K562 (cell line): Measurements from ENCODE around the gene MYO6. TPM values are rescaled to one million over a fixed set of nuclear protein-coding genes. Genes with fewer than 3 reads are reported as not detected.

Experiments
- ATAC-seq: fragments of 200-7000 bp; cut with Tn5 transposase; 3 replicates; pipeline ENCODE4 v1.9.1; 2020; ENCODE audit warnings: moderate library complexity
- BruUV-seq: library from RNA; stranded (reverse); fragments of 400-500 nt; replicated peaks from 2 replicates; lab custom pipeline; 2021; lab: Mats Ljungman, UMichigan
- CTCF ChIA-PET: fragments of 300-600 bp; formaldehyde crosslinking; extraction: SDS; loops from one replicate; lab custom pipeline; 2021; ENCODE audit warnings: low intra/inter-chr PET ratio; lab: Yijun Ruan, JAX
- POLR2A ChIA-PET: fragments of 300-600, 350-650 bp; sonication (Branson Sonifier 250); formaldehyde crosslinking; extraction: SDS; loops from one replicate; lab custom pipeline; 2021; ENCODE audit warnings: antibody characterized with exemption, inconsistent platforms; lab: Yijun Ruan, JAX
- DNase-seq, 4 experiments: peaks; one replicate each; pipeline versions ENCODE4 v3.0.0 to v3.0.0-alpha.2; 2011 to 2018; ENCODE audit warnings: low spot score in 3 of 4, mixed read lengths in 3 of 4; ENCODE audit errors: extremely low read depth in 1 of 4
- FAIRE-seq: peaks from 2 replicates; lab custom pipeline; 2011; peaks lifted over from hg19 to GRCh38; lab: Jason Lieb, UNC
- H2AFZ ChIP-seq: 2 replicates; pipeline ENCODE4 v1.6.0; 2011; ENCODE audit warnings: low read depth, low read length, control low read depth, inconsistent platforms
- H3K27ac ChIP-seq: fragments of 200-600 bp; 3 replicates; pipeline ENCODE4 v1.8.0; 2011; ENCODE audit warnings: low read depth, mild to moderate bottlenecking, control low read depth, inconsistent platforms, low read length, moderate library complexity, mixed read lengths; ENCODE audit errors: extremely low read depth
- H3K27me3 ChIP-seq, 2 experiments: fragments of 300-600 bp in 1 of 2; 2 replicates in 1 of 2; 3 replicates in 1 of 2; pipeline versions ENCODE4 v1.6.0 to v1.8.0; 2011; ENCODE audit warnings: inconsistent platforms in 2 of 2, low read length in 2 of 2, mild to moderate bottlenecking in 1 of 2, mixed read lengths in 1 of 2, moderate library complexity in 1 of 2; ENCODE audit not compliant: control insufficient read depth in 2 of 2, insufficient read depth in 2 of 2
- H3K36me3 ChIP-seq: fragments of 300-600 bp; 3 replicates; pipeline ENCODE4 v1.8.0; 2011; ENCODE audit warnings: mild to moderate bottlenecking, low read length, inconsistent platforms; ENCODE audit not compliant: control insufficient read depth, insufficient read depth
- H3K4me1 ChIP-seq, 2 experiments: fragments of 200-600 bp in 1 of 2; replicated peaks in 1 of 2; 2 replicates in 1 of 2; 3 replicates in 1 of 2; pipeline versions ENCODE4 v1.5.1 to v1.8.0; 2011; ENCODE audit warnings: inconsistent platforms in 2 of 2, low read length in 2 of 2, mild to moderate bottlenecking in 1 of 2, mixed read lengths in 1 of 2, moderate library complexity in 1 of 2; ENCODE audit not compliant: control insufficient read depth in 2 of 2, insufficient read depth in 2 of 2
- H3K4me2 ChIP-seq: 2 replicates; pipeline ENCODE4 v1.6.1; 2011; ENCODE audit warnings: low read length, control low read depth, inconsistent platforms, mixed read lengths; ENCODE audit not compliant: insufficient read depth
- H3K4me3 ChIP-seq: fragments of 200-600 bp; sonication (generic), shearing (Covaris generic); 2 replicates; pipeline ENCODE4 v1.5.1; 2016; ENCODE audit warnings: control low read depth, inconsistent platforms
- H3K79me2 ChIP-seq: fragments of 200-600 bp; 3 replicates; pipeline ENCODE4 v1.8.0; 2011; ENCODE audit warnings: low read length, inconsistent platforms; ENCODE audit not compliant: control insufficient read depth, insufficient read depth
- H3K9ac ChIP-seq, 2 experiments: 2 replicates each; pipeline versions ENCODE4 v1.6.0 to v1.6.1; 2011; ENCODE audit warnings: low read depth in 2 of 2, low read length in 2 of 2, control low read depth in 1 of 2, inconsistent platforms in 1 of 2, mild to moderate bottlenecking in 1 of 2, mixed read lengths in 1 of 2; ENCODE audit not compliant: insufficient read depth in 1 of 2
- H3K9me1 ChIP-seq: one replicate; pipeline ENCODE4 v1.6.0; 2011; ENCODE audit warnings: inconsistent platforms, mild to moderate bottlenecking, low read length, moderate library complexity; ENCODE audit not compliant: control insufficient read depth, insufficient read depth
- H3K9me3 ChIP-seq: replicated peaks from 2 replicates; pipeline ENCODE4 v1.5.1; 2011; ENCODE audit warnings: low read depth, low read length, inconsistent platforms; ENCODE audit not compliant: control insufficient read depth, insufficient read depth
- H4K20me1 ChIP-seq: replicated peaks from 2 replicates; pipeline ENCODE4 v1.6.1; 2011; ENCODE audit warnings: low read length, inconsistent platforms, mixed read lengths; ENCODE audit not compliant: control insufficient read depth, insufficient read depth
- ATF3 ChIP-seq, 2 experiments: fragments of 450-650 bp in 1 of 2; sonication (generic) in 1 of 2; formaldehyde crosslinking in 1 of 2; IDR thresholded peaks in 1 of 2; conservative IDR thresholded peaks in 1 of 2; 2 replicates each; pipeline versions ENCODE4 v1.6.1 to v1.8.1; 2016 to 2023; ENCODE audit warnings: mild to moderate bottlenecking in 2 of 2, moderate library complexity in 2 of 2, inconsistent platforms in 1 of 2, missing genetic modification reagents in 1 of 2
- FOSL1 ChIP-seq: fragments of 200-800 bp; sonication (Bioruptor generic); conservative IDR thresholded peaks from 2 replicates; pipeline ENCODE4 v1.6.1; 2016; ENCODE audit warnings: missing genetic modification characterization, missing compliant biosample characterization
- FOXJ3 ChIP-seq: sonication (generic); formaldehyde crosslinking; IDR thresholded peaks from 2 replicates; pipeline ENCODE4 v1.4.0; 2020; ENCODE audit warnings: mild to moderate bottlenecking, missing genetic modification reagents
- JUND ChIP-seq, 2 experiments: IDR thresholded peaks; 2 replicates in 1 of 2; 3 replicates in 1 of 2; pipeline ENCODE4 v1.6.1; 2011; ENCODE audit warnings: borderline replicate concordance in 2 of 2, low read depth in 2 of 2, low read length in 2 of 2, improper control_type of control experiment in 1 of 2, missing biosample characterization in 1 of 2, missing genetic modification characterization in 1 of 2, missing genetic modification reagents in 1 of 2
- POU5F1 ChIP-seq: fragments of 150-350 bp; IDR thresholded peaks from 2 replicates; pipeline ENCODE4 v1.6.1; 2014; ENCODE audit warnings: borderline replicate concordance, low read length, low read depth, mild to moderate bottlenecking; ENCODE audit not compliant: partially characterized antibody
- RFX5 ChIP-seq: IDR thresholded peaks from 2 replicates; pipeline ENCODE4 v1.6.1; 2011; ENCODE audit warnings: low read depth, mild to moderate bottlenecking, improper control_type of control experiment, low read length
- STAT6 ChIP-seq: sonication (generic); formaldehyde crosslinking; IDR thresholded peaks from 2 replicates; pipeline ENCODE4 v1.8.1; 2023; ENCODE audit warnings: mild to moderate bottlenecking, missing genetic modification reagents
- U2AF2 ChIP-seq: fragments of 200-400 bp; formaldehyde crosslinking; optimal IDR thresholded peaks from 2 replicates; pipeline ENCODE3; 2017; ENCODE audit warnings: low read depth, mild to moderate bottlenecking, low read length
- WGBS: fragments of 100-300 bp; shearing (Covaris generic); methylation state at CpG from one replicate; pipeline ENCODE4 v1.1.6; 2016; ENCODE audit warnings: low coverage, mixed read lengths; ENCODE audit not compliant: insufficient coverage; ENCODE audit errors: missing lambda C conversion rate; 5-methylcytosine and 5-hydroxymethylcytosine counted together
- in situ Hi-C: fragments of 300-500 bp; cut with MboI; formaldehyde crosslinking; loops from 4 replicates; pipeline ENCODE4 v1.15.0; 2018; ENCODE audit warnings: inconsistent platforms, mixed read lengths
- intact Hi-C: fragments of 100-400 bp; cut with micrococcal nuclease; formaldehyde crosslinking; loops from 2 replicates; pipeline ENCODE4 v1.14.2; 2022
- polyA plus RNA-seq, 8 experiments: library from polyadenylated mRNA; depleted of rRNA in 4 of 8; stranded (reverse) in 5 of 8; unstranded in 3 of 8; fragments of >200 nt; fragmentation: Nextera tagmentation in 2 of 8; fragmentation: Illumina TruSeq in 1 of 8; extraction: Ambion mirVana in 2 of 8; extraction: Trizol in 1 of 8; gene quantifications; 2 replicates each; pipeline versions ENCODE4 v1.2.1 to v1.2.3, GENCODE V29; 2011 to 2014; ENCODE audit warnings: inconsistent platforms in 1 of 8, missing spikeins in 1 of 8
- total RNA-seq, 7 experiments: library from RNA; depleted of rRNA in 6 of 7; stranded (reverse); fragments of >200 nt in 6 of 7; fragmentation: Illumina TruSeq in 2 of 7; extraction: Trizol in 2 of 7; gene quantifications; 2 replicates each; pipeline versions ENCODE4 v1.2.1 to v1.2.3, GENCODE V29; 2011 to 2021; ENCODE audit warnings: low replicate concordance in 1 of 7

MYO6 gene
- total and polyA plus RNA-seq, 9 of the 15 experiments (the other 6 are each of a cell fraction or from before 2014, with no cell fraction given): 1.3 to 5.5 (median 2.7) TPM

- intact Hi-C loops (no loop called here), in situ Hi-C loops (no loop called here)
- H3K27ac ChIP-seq: no peak overlapping the region
- H3K9ac ChIP-seq: no peak overlapping the region
- H3K4me2 ChIP-seq: no peak overlapping the region
- no peaks in the 10 kb centered on the region for H3K27me3 ChIP-seq
- no peaks in the 10 kb centered on the region for H3K4me1 ChIP-seq
- no peak for TF ChIP-seq POU5F1
- TF ChIP-seq RFX5: no peak
- TF ChIP-seq JUND (IDR thresholded peaks at IDR 0.05; ENCODE audit: borderline replicate concordance, low read depth, low read length): 0 out of 2 replicates have a peak, but pooled peaks have one; percentile 6
- 0 out of 3 replicates have a peak, but pooled peaks have one; percentile 28 for TF ChIP-seq JUND (tag; IDR thresholded peaks at IDR 0.05; ENCODE audit: borderline replicate concordance, low read depth, low read length)
- no peak for TF ChIP-seq U2AF2
- TF ChIP-seq FOXJ3: no peak
- no peak for TF ChIP-seq STAT6 (CRISPR knock-in tag)
- peak; percentile 63 for TF ChIP-seq FOSL1 (tag)
- peak; percentile 53 for TF ChIP-seq ATF3 (IDR thresholded peaks at IDR 0.05)
- TF ChIP-seq ATF3 (CRISPR knock-in tag; conservative IDR thresholded peaks at IDR 0.05): no peak
- no peak overlapping the region for H3K4me3 ChIP-seq
- BruUV-seq: no TSS peak
- H4K20me1 ChIP-seq: no peaks in the 10 kb centered on the region
- H3K36me3 ChIP-seq: no peaks in the 10 kb centered on the region
- H2AFZ ChIP-seq: no peak overlapping the region
- no peaks in the 10 kb centered on the region for H3K79me2 ChIP-seq
- WGBS: 12% methylated on average over 2 of the region's 2 CpGs
- DNase-seq (no peak), FAIRE-seq (no peak), ATAC-seq (no peak)
- ChIA-PET CTCF (no interaction called here), POLR2A (no interaction called here)
- H3K9me1 ChIP-seq: no peaks in the 10 kb centered on the region
- no peaks in the 10 kb centered on the region for H3K9me3 ChIP-seq
Measured at GRCh38 chr6:75882734-75883133, 133.7 kb downstream of the MYO6 start.
